ENCODE measurements around the gene ADAMTS16.

ADAMTS16 gene

GRCh38 chr5:5291357-5291756, 151.2 kb downstream of the ADAMTS16 start:
- H3K36me3 ChIP-seq (ENCODE audit: control insufficient read depth in 1 of 2, insufficient read depth in 2 of 2, low read length in 2 of 2), result no peaks in the 10 kb centered on the region
- H3K27me3 ChIP-seq (ENCODE audit: control insufficient read depth in 1 of 2, insufficient read depth in 2 of 2, low read length in 2 of 2), result no peaks in the 10 kb centered on the region
- H3K27ac ChIP-seq (ENCODE audit: low read depth, low read length), result no peak overlapping the region
- no peak overlapping the region for H3K9ac ChIP-seq (ENCODE audit: low read depth in 1 of 2, low read length in 2 of 2)
- no peaks in the 10 kb centered on the region for H3K4me1 ChIP-seq (ENCODE audit: control insufficient read depth in 1 of 2, insufficient read depth in 2 of 2, low read length in 2 of 2)
- no peaks in the 10 kb centered on the region for H3K9me3 ChIP-seq (ENCODE audit: control insufficient read depth in 1 of 2, low read length in 2 of 2)
- H3K4me3 ChIP-seq (ENCODE audit: low read depth in 1 of 2, low read length in 2 of 2), result no peak overlapping the region

- Histone ChIP-seq H3K27me3 (ENCODE audit: control insufficient read depth in 1 of 2, insufficient read depth in 2 of 2, low read length in 2 of 2) (no peaks in the 10 kb centered on the region), H3K4me3 (ENCODE audit: low read depth in 1 of 2, low read length in 2 of 2) (no peak overlapping the region), H3K9me3 (ENCODE audit: control insufficient read depth in 1 of 2, low read length in 2 of 2) (no peaks in the 10 kb centered on the region), H3K36me3 (ENCODE audit: control insufficient read depth in 1 of 2, insufficient read depth in 2 of 2, low read length in 2 of 2) (no peaks in the 10 kb centered on the region), H3K4me1 (ENCODE audit: control insufficient read depth in 1 of 2, insufficient read depth in 2 of 2, low read length in 2 of 2) (no peaks in the 10 kb centered on the region), H3K27ac (ENCODE audit: low read depth, low read length) (no peak overlapping the region), H3K9ac (ENCODE audit: low read depth in 1 of 2, low read length in 2 of 2) (no peak overlapping the region)
Measured at GRCh38 chr5:5293029-5293428, 152.9 kb downstream of the ADAMTS16 start.

DNA sequence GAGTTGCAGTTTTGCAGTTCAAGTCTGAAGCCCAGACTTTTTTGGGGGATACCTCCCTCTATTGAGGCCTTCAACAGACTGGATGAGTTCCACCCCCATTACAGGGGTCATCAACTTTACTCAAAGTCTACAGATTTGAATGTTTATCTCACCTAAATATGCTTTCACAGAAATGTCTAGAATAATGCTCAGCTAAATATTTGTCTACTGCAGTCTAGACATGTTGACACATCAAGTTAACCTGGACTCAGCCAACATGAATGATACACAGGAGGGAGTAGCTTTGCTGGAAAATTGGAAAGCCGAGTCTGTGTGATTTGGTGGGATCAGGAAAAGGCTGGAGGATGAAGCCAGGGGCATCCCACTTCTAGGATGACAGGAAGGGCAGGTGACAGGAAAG, 154.3 kb downstream of the ADAMTS16 start:
- H3K27me3 ChIP-seq (ENCODE audit: control insufficient read depth in 1 of 2, insufficient read depth in 2 of 2, low read length in 2 of 2), result no peaks in the 10 kb centered on the region
- H3K4me3 ChIP-seq (ENCODE audit: low read depth in 1 of 2, low read length in 2 of 2), result no peak overlapping the region
- no peaks in the 10 kb centered on the region for H3K9me3 ChIP-seq (ENCODE audit: control insufficient read depth in 1 of 2, low read length in 2 of 2)
- H3K4me1 ChIP-seq (ENCODE audit: control insufficient read depth in 1 of 2, insufficient read depth in 2 of 2, low read length in 2 of 2), result peaks cover 0 to 6% of the 10 kb centered on the region in 2 donors
- H3K36me3 ChIP-seq (ENCODE audit: control insufficient read depth in 1 of 2, insufficient read depth in 2 of 2, low read length in 2 of 2), result no peaks in the 10 kb centered on the region
- H3K9ac ChIP-seq (ENCODE audit: low read depth in 1 of 2, low read length in 2 of 2), result no peak overlapping the region
- H3K27ac ChIP-seq (ENCODE audit: low read depth, low read length), result no peak overlapping the region

- Histone ChIP-seq H3K4me1 (ENCODE audit: control insufficient read depth in 1 of 2, insufficient read depth in 2 of 2, low read length in 2 of 2) (peaks cover 0 to 6% of the 10 kb centered on the region in 2 donors), H3K9ac (ENCODE audit: low read depth in 1 of 2, low read length in 2 of 2) (no peak overlapping the region), H3K36me3 (ENCODE audit: control insufficient read depth in 1 of 2, insufficient read depth in 2 of 2, low read length in 2 of 2) (no peaks in the 10 kb centered on the region), H3K27ac (ENCODE audit: low read depth, low read length) (no peak overlapping the region), H3K4me3 (ENCODE audit: low read depth in 1 of 2, low read length in 2 of 2) (no peak overlapping the region), H3K9me3 (ENCODE audit: control insufficient read depth in 1 of 2, low read length in 2 of 2) (no peaks in the 10 kb centered on the region), H3K27me3 (ENCODE audit: control insufficient read depth in 1 of 2, insufficient read depth in 2 of 2, low read length in 2 of 2) (no peaks in the 10 kb centered on the region)
Measured at GRCh38 chr5:5295351-5295750, 155.2 kb downstream of the ADAMTS16 start.

- H3K4me1 ChIP-seq (ENCODE audit: control insufficient read depth in 1 of 2, insufficient read depth in 2 of 2, low read length in 2 of 2), result peaks cover 0 to 6% of the 10 kb centered on the region in 2 donors
- no peak overlapping the region for H3K27ac ChIP-seq (ENCODE audit: low read depth, low read length)
- no peak overlapping the region for H3K9ac ChIP-seq (ENCODE audit: low read depth in 1 of 2, low read length in 2 of 2)
- no peaks in the 10 kb centered on the region for H3K9me3 ChIP-seq (ENCODE audit: control insufficient read depth in 1 of 2, low read length in 2 of 2)
- no peaks in the 10 kb centered on the region for H3K27me3 ChIP-seq (ENCODE audit: control insufficient read depth in 1 of 2, insufficient read depth in 2 of 2, low read length in 2 of 2)
- H3K36me3 ChIP-seq (ENCODE audit: control insufficient read depth in 1 of 2, insufficient read depth in 2 of 2, low read length in 2 of 2), result no peaks in the 10 kb centered on the region
- H3K4me3 ChIP-seq (ENCODE audit: low read depth in 1 of 2, low read length in 2 of 2), result no peak overlapping the region
Measured at GRCh38 chr5:5296051-5296450, 155.9 kb downstream of the ADAMTS16 start.

- Histone ChIP-seq H3K27me3 (ENCODE audit: control insufficient read depth in 1 of 2, insufficient read depth in 2 of 2, low read length in 2 of 2) (no peaks in the 10 kb centered on the region), H3K27ac (ENCODE audit: low read depth, low read length) (no peak overlapping the region), H3K36me3 (ENCODE audit: control insufficient read depth in 1 of 2, insufficient read depth in 2 of 2, low read length in 2 of 2) (no peaks in the 10 kb centered on the region), H3K9ac (ENCODE audit: low read depth in 1 of 2, low read length in 2 of 2) (no peak overlapping the region), H3K9me3 (ENCODE audit: control insufficient read depth in 1 of 2, low read length in 2 of 2) (peaks cover 4 to 7% of the 10 kb centered on the region in 2 donors), H3K4me3 (ENCODE audit: low read depth in 1 of 2, low read length in 2 of 2) (no peak overlapping the region), H3K4me1 (ENCODE audit: control insufficient read depth in 1 of 2, insufficient read depth in 2 of 2, low read length in 2 of 2) (peaks cover 0 to 6% of the 10 kb centered on the region in 2 donors)
Measured at GRCh38 chr5:5297432-5298067, 157.4 kb downstream of the ADAMTS16 start.

- peaks cover 4 to 7% of the 10 kb centered on the region in 2 donors for H3K9me3 ChIP-seq (ENCODE audit: control insufficient read depth in 1 of 2, low read length in 2 of 2)
- peaks cover 0 to 6% of the 10 kb centered on the region in 2 donors for H3K4me1 ChIP-seq (ENCODE audit: control insufficient read depth in 1 of 2, insufficient read depth in 2 of 2, low read length in 2 of 2)
- no peaks in the 10 kb centered on the region for H3K36me3 ChIP-seq (ENCODE audit: control insufficient read depth in 1 of 2, insufficient read depth in 2 of 2, low read length in 2 of 2)
- no peak overlapping the region for H3K4me3 ChIP-seq (ENCODE audit: low read depth in 1 of 2, low read length in 2 of 2)
- H3K27me3 ChIP-seq (ENCODE audit: control insufficient read depth in 1 of 2, insufficient read depth in 2 of 2, low read length in 2 of 2), result no peaks in the 10 kb centered on the region
- no peak overlapping the region for H3K27ac ChIP-seq (ENCODE audit: low read depth, low read length)
- no peak overlapping the region for H3K9ac ChIP-seq (ENCODE audit: low read depth in 1 of 2, low read length in 2 of 2)
Measured at GRCh38 chr5:5298068-5298633, 158.0 kb downstream of the ADAMTS16 start.

DNA sequence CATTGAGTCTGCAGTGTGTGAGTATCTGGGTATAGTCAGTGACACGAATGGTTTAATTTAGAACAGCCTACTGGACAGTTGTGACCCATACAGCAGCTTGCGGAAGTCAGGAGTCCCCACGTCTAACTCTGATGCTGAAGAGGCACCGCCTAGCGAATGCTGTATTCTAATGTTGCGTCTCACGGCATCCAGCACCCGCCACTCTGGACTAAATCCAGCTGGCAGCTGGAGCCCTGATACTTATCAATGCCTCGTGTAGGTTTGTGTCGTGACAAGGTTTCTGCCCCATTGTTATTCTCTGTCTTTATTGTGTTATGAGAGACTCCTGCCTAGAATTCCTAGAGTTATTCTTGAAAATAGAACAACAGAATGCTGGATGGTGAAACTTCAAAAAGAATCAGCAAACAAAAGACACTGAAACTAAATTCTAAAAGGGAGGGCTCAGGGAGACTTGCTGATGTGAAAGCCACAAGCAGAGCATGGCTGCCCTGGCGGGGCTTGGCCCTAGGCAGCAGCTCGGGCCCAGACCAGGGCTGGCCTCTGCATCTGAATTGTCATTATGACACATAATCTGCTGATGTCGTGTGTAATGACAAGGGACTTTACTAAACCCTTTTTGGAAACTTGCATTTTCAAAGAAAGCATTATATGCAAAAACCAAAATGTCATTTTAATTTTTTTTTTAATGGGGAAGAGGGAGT, 158.9 kb downstream of the ADAMTS16 start:
- H3K27me3 ChIP-seq (ENCODE audit: control insufficient read depth in 1 of 2, insufficient read depth in 2 of 2, low read length in 2 of 2), result no peaks in the 10 kb centered on the region
- peaks cover 4 to 7% of the 10 kb centered on the region in 2 donors for H3K9me3 ChIP-seq (ENCODE audit: control insufficient read depth in 1 of 2, low read length in 2 of 2)
- H3K36me3 ChIP-seq (ENCODE audit: control insufficient read depth in 1 of 2, insufficient read depth in 2 of 2, low read length in 2 of 2), result no peaks in the 10 kb centered on the region
- no peak overlapping the region for H3K9ac ChIP-seq (ENCODE audit: low read depth in 1 of 2, low read length in 2 of 2)
- no peak overlapping the region for H3K27ac ChIP-seq (ENCODE audit: low read depth, low read length)
- peaks cover 0 to 6% of the 10 kb centered on the region in 2 donors for H3K4me1 ChIP-seq (ENCODE audit: control insufficient read depth in 1 of 2, insufficient read depth in 2 of 2, low read length in 2 of 2)
- H3K4me3 ChIP-seq (ENCODE audit: low read depth in 1 of 2, low read length in 2 of 2), result no peak overlapping the region

DNA sequence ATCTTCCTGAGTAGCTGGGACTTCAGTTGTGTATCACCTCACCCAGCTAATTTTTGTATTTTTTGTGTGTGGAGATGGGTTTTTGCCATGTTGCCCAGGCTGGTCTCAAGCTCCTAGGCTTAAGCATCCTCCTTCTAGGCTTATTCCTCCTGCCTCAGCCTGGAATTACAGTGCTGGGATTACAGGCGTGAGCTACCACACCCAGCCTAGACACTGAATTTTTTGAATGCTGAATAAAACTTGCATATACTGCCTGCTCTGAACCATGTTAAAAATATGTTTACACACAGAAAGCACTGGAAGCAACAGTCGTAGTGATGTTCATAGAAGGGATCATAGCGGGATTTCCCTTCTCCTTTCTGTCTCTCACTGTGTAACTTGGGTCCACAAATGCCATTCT, 161.0 kb downstream of the ADAMTS16 start:
- peaks cover 0 to 6% of the 10 kb centered on the region in 2 donors for H3K4me1 ChIP-seq (ENCODE audit: control insufficient read depth in 1 of 2, insufficient read depth in 2 of 2, low read length in 2 of 2)
- no peak overlapping the region for H3K9ac ChIP-seq (ENCODE audit: low read depth in 1 of 2, low read length in 2 of 2)
- H3K9me3 ChIP-seq (ENCODE audit: control insufficient read depth in 1 of 2, low read length in 2 of 2), result peaks cover 4 to 7% of the 10 kb centered on the region in 2 donors
- H3K27ac ChIP-seq (ENCODE audit: low read depth, low read length), result no peak overlapping the region
- H3K36me3 ChIP-seq (ENCODE audit: control insufficient read depth in 1 of 2, insufficient read depth in 2 of 2, low read length in 2 of 2), result no peaks in the 10 kb centered on the region
- no peak overlapping the region for H3K4me3 ChIP-seq (ENCODE audit: low read depth in 1 of 2, low read length in 2 of 2)
- H3K27me3 ChIP-seq (ENCODE audit: control insufficient read depth in 1 of 2, insufficient read depth in 2 of 2, low read length in 2 of 2), result no peaks in the 10 kb centered on the region

GRCh38 chr5:5302201-5302600, 162.1 kb downstream of the ADAMTS16 start:
- H3K4me3 ChIP-seq (ENCODE audit: low read depth in 1 of 2, low read length in 2 of 2), result no peak overlapping the region
- H3K9me3 ChIP-seq (ENCODE audit: control insufficient read depth in 1 of 2, low read length in 2 of 2), result peaks cover 4 to 7% of the 10 kb centered on the region in 2 donors
- H3K36me3 ChIP-seq (ENCODE audit: control insufficient read depth in 1 of 2, insufficient read depth in 2 of 2, low read length in 2 of 2), result no peaks in the 10 kb centered on the region
- H3K27ac ChIP-seq (ENCODE audit: low read depth, low read length), result no peak overlapping the region
- peaks cover 0 to 6% of the 10 kb centered on the region in 2 donors for H3K4me1 ChIP-seq (ENCODE audit: control insufficient read depth in 1 of 2, insufficient read depth in 2 of 2, low read length in 2 of 2)
- no peak overlapping the region for H3K9ac ChIP-seq (ENCODE audit: low read depth in 1 of 2, low read length in 2 of 2)
- no peaks in the 10 kb centered on the region for H3K27me3 ChIP-seq (ENCODE audit: control insufficient read depth in 1 of 2, insufficient read depth in 2 of 2, low read length in 2 of 2)
